Gastroesophageal sphincter (tissue), 4 donors: Measurements from ENCODE around the gene ARMC3. TPM values are rescaled to one million over a fixed set of nuclear protein-coding genes. Genes with fewer than 3 reads are reported as not detected.

Experiments used
- ATAC-seq: fragments of 150-250 bp; one replicate; pipeline ENCODE4 v1.9.1; 2016; ENCODE audit warnings: mild to moderate bottlenecking, moderate library complexity
- H3K27ac ChIP-seq, 4 donors: fragments of 200-600 bp; sonication (generic) in 3 of 4; 1 replicate in 3 of 4; 2 replicates in 1 of 4; pipeline ENCODE4 v1.5.1; 2016 to 2019
- H3K27me3 ChIP-seq: fragments of 200-600 bp; sonication (generic); one replicate; pipeline ENCODE4 v1.5.1; 2019
- H3K36me3 ChIP-seq, 2 donors: fragments of 200-600 bp; sonication (generic); one replicate each; pipeline ENCODE4 v1.5.1; 2019; ENCODE audit warnings: control low read depth in 1 of 2
- H3K4me1 ChIP-seq, 3 donors: fragments of 200-600 bp; sonication (generic); 1 replicate in 2 of 3; 2 replicates in 1 of 3; pipeline ENCODE4 v1.5.1; 2016 to 2019; ENCODE audit warnings: control low read depth in 2 of 3
- H3K4me3 ChIP-seq, 2 donors: fragments of 200-600 bp; sonication (generic); one replicate each; pipeline ENCODE4 v1.5.1; 2019; ENCODE audit warnings: mild to moderate bottlenecking in 1 of 2, moderate library complexity in 1 of 2
- H3K9me3 ChIP-seq, 3 donors: fragments of 200-600 bp; sonication (generic); one replicate each; pipeline ENCODE4 v1.5.1; 2017 to 2019; ENCODE audit warnings: control low read depth in 2 of 3
- EP300 ChIP-seq: sonication (generic); formaldehyde crosslinking; IDR thresholded peaks from one replicate; pipeline ENCODE4 v1.6.1; 2017; ENCODE audit warnings: antibody characterized with exemption, mild to moderate bottlenecking
- POLR2A ChIP-seq, 2 donors: fragments of 450-650 bp; IDR thresholded peaks; one replicate each; pipeline ENCODE4 v1.6.1; 2017; ENCODE audit warnings: antibody characterized with exemption in 2 of 2, mild to moderate bottlenecking in 2 of 2, moderate library complexity in 1 of 2
- POLR2AphosphoS5 ChIP-seq: sonication (generic); formaldehyde crosslinking; IDR thresholded peaks from one replicate; pipeline ENCODE4 v1.6.1; 2017; ENCODE audit warnings: antibody characterized with exemption
- WGBS, 2 donors: methylation state at CpG; one replicate each; pipeline ENCODE4 v1.1.5; 2018; ENCODE audit warnings: low coverage in 1 of 2; 5-methylcytosine and 5-hydroxymethylcytosine counted together
- total RNA-seq, 4 donors: library from RNA; depleted of rRNA; stranded (reverse); fragments of >200 nt; gene quantifications; one replicate each; pipeline ENCODE4 v1.1.0, GENCODE V29; 2016
- TF ChIP-seq, protein P1 (sequence below), 4 experiments: fragments of 200-600 bp in 2 of 4; fragments of 450-650 bp in 2 of 4; sonication (generic) in 1 of 4; IDR thresholded peaks; one replicate each; pipeline ENCODE4 v1.5.1; 2017 to 2019; ENCODE audit warnings: antibody characterized with exemption in 4 of 4, mild to moderate bottlenecking in 2 of 4, moderate library complexity in 2 of 4

The ARMC3 gene
- total RNA-seq, 4 donors from 2014 or later: not detected

DNA sequence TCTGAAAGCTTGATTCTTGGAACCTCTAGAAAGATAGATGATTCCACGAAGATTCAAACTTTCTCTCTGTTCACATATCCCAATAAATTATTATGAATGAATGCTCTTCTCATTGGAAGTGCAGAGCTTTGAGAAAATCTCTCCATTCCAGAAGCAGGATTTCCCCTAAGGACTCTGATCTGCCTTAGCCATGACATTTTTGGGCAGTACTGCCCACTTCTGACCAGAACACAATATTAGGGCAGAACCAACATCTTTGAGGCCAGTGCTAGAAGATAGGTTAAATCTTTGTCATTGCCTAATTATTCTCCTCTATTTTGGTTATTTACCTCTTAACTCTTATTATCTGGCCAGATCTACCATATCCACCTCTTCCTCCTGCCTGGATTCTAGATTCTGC lies 49.9 kb downstream of the ARMC3 start:
- no peak overlapping the region for H3K4me3 ChIP-seq
- H3K4me1 ChIP-seq: no peaks in the 10 kb centered on the region
- no peak for ATAC-seq
- no peaks in the 10 kb centered on the region for H3K36me3 ChIP-seq
- WGBS, 2 donors: 80 to 100% methylated on average over 1 of the region's 1 CpG
- H3K27me3 ChIP-seq: no peaks in the 10 kb centered on the region
- H3K9me3 ChIP-seq: no peaks in the 10 kb centered on the region
- TF ChIP-seq POLR2A (IDR thresholded peaks at IDR 0.05) (no peak), POLR2AphosphoS5 (no peak), EP300 (no peak)
- TF ChIP-seq, protein P1, sequence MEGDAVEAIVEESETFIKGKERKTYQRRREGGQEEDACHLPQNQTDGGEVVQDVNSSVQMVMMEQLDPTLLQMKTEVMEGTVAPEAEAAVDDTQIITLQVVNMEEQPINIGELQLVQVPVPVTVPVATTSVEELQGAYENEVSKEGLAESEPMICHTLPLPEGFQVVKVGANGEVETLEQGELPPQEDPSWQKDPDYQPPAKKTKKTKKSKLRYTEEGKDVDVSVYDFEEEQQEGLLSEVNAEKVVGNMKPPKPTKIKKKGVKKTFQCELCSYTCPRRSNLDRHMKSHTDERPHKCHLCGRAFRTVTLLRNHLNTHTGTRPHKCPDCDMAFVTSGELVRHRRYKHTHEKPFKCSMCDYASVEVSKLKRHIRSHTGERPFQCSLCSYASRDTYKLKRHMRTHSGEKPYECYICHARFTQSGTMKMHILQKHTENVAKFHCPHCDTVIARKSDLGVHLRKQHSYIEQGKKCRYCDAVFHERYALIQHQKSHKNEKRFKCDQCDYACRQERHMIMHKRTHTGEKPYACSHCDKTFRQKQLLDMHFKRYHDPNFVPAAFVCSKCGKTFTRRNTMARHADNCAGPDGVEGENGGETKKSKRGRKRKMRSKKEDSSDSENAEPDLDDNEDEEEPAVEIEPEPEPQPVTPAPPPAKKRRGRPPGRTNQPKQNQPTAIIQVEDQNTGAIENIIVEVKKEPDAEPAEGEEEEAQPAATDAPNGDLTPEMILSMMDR (IDR thresholded peaks at IDR 0.05): no peak
- H3K27ac ChIP-seq: no peak overlapping the region

DNA sequence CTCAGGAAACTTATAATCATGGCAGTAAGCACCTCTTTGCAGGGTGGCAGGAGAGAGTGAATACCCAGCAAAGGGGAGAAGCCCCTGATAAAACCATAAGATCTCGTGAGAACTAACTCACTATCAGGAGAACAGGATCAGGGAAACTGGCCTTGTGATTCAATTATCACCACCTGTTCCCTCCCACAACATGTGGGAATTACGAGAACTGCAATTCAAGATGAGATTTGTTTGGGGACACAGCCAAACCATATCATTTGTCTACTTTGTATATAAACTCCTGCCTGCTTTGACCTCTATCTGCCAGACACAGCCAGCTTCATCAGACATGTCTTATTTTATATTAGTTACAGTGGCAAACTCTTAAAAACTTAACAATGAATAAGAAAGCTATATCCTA lies 50.4 kb downstream of the ARMC3 start:
- H3K4me1 ChIP-seq: no peaks in the 10 kb centered on the region
- H3K27ac ChIP-seq: no peak overlapping the region
- H3K4me3 ChIP-seq: no peak overlapping the region
- 34 to 37% methylated on average over 2 of the region's 2 CpGs for WGBS, 2 donors
- H3K36me3 ChIP-seq: no peaks in the 10 kb centered on the region
- no peak for ATAC-seq
- no peaks in the 10 kb centered on the region for H3K27me3 ChIP-seq
- H3K9me3 ChIP-seq: no peaks in the 10 kb centered on the region
- TF ChIP-seq, protein P1 (IDR thresholded peaks at IDR 0.05): no peak
- TF ChIP-seq POLR2AphosphoS5: no peak
- no peak for TF ChIP-seq POLR2A (IDR thresholded peaks at IDR 0.05)
- TF ChIP-seq EP300: no peak

DNA sequence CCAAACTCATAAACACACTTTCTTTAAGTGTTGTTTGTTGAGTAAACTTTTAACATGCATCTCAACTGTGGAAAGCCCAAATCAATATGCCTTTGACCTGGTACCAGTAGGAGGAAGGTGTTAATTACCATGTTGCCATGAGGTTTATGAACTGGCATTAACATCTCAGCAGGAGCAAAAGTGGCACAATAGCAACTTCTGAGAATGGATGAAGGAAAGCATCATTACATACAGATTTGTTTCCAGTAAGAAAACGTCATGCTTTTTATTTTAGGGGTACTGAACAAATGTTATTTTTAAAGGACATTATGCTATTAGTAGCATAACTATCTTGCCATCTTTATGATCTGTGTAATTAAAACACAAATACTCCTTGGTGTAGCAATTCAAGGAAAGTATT lies 51.1 kb downstream of the ARMC3 start:
- H3K36me3 ChIP-seq: no peaks in the 10 kb centered on the region
- H3K27ac ChIP-seq: no peak overlapping the region
- ATAC-seq: no peak
- no peaks in the 10 kb centered on the region for H3K9me3 ChIP-seq
- H3K27me3 ChIP-seq: no peaks in the 10 kb centered on the region
- no peak overlapping the region for H3K4me3 ChIP-seq
- TF ChIP-seq POLR2A (IDR thresholded peaks at IDR 0.05) (no peak), EP300 (no peak), POLR2AphosphoS5 (no peak)
- TF ChIP-seq, protein P1 (IDR thresholded peaks at IDR 0.05): no peak
- WGBS, 2 donors: 20 to 83% methylated on average over 1 of the region's 1 CpG
- no peaks in the 10 kb centered on the region for H3K4me1 ChIP-seq

DNA sequence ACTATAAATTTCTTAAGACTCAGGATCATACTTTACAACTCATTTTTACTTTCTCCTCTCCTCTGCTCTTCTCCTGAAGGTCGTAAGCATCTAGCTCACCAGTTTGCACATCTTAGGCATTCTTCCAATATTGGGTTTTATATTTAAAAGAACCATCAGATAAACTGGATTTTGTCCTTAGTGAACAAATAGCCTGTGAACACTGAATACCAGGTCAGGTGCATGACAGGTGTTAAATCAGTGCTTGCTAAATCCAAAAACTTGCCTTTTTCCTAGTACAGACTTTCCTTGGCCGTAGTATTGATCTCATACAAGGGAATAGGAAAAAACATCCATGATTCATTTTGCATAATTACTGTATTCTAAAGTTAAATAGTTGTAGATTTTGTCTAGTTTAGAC lies 53.0 kb downstream of the ARMC3 start:
- no peak for TF ChIP-seq POLR2A (IDR thresholded peaks at IDR 0.05)
- TF ChIP-seq, protein P1 (IDR thresholded peaks at IDR 0.05): no peak
- TF ChIP-seq EP300: no peak
- no peak overlapping the region for H3K4me3 ChIP-seq
- H3K9me3 ChIP-seq: no peaks in the 10 kb centered on the region
- H3K4me1 ChIP-seq: no peaks in the 10 kb centered on the region
- H3K27ac ChIP-seq: no peak overlapping the region
- no peaks in the 10 kb centered on the region for H3K36me3 ChIP-seq
- ATAC-seq: no peak
- WGBS, 2 donors: 62 to 97% methylated on average over 2 of the region's 2 CpGs
- H3K27me3 ChIP-seq: no peaks in the 10 kb centered on the region

DNA sequence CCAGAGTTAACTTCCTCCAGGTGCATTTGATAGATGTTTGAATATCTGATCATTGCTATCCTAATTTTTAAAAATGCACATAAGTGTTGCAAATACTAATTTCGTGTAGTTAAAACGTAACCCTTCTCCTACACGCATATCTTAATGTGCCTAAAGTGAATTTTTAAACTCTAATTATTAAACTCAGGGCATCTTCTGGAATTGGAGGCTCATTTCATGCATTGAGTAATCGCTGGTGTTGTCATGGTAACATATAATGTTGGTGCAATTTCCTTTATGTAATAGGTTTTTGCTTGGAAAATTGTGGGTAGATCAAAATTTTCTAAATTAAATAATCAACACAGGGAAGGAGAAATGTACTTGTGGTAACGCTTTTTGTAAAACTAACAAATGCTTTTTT lies 56.2 kb downstream of the ARMC3 start:
- H3K4me1 ChIP-seq: peaks cover 0 to 13% (median 4%) of the 10 kb centered on the region in 3 donors
- no peaks in the 10 kb centered on the region for H3K27me3 ChIP-seq
- TF ChIP-seq POLR2AphosphoS5 (no peak), EP300 (no peak)
- TF ChIP-seq, protein P1 (IDR thresholded peaks at IDR 0.05): no peak
- H3K36me3 ChIP-seq: no peaks in the 10 kb centered on the region
- WGBS, 2 donors: 72 to 83% methylated on average over 5 of the region's 5 CpGs
- H3K27ac ChIP-seq: no peak overlapping the region
- H3K9me3 ChIP-seq: no peaks in the 10 kb centered on the region
- H3K4me3 ChIP-seq: no peak overlapping the region
- no peak for ATAC-seq
